ENCODE results near the gene DNAH10.
"Not testable (repeated sequence)": the region's sequence is repeated elsewhere in the genome, so short reads cannot be mapped to it uniquely, and the experiment has no call there.

DNAH10 gene

DNA sequence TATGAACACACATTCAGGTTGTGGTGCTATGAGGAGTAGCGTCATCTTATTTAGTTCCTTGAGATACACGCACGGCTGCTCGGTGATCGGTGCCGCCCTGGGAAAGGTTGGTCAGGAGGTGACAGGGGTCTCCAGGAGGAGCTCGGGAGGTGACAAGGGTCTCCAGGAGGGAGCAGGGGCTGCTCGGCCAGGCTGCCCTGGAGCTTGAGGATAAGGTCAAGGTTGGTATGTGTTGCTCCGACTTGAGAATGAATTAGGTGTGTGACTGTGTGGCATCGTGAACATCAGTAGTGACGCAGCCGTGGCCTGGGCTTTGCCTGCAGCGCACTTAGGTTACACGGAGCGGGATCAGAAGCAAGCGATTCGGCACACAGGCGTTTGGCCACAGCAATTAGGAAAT lies 174.4 kb downstream of the DNAH10 start:
- DNase-seq (ENCODE audit: low spot score) = no peak

DNA sequence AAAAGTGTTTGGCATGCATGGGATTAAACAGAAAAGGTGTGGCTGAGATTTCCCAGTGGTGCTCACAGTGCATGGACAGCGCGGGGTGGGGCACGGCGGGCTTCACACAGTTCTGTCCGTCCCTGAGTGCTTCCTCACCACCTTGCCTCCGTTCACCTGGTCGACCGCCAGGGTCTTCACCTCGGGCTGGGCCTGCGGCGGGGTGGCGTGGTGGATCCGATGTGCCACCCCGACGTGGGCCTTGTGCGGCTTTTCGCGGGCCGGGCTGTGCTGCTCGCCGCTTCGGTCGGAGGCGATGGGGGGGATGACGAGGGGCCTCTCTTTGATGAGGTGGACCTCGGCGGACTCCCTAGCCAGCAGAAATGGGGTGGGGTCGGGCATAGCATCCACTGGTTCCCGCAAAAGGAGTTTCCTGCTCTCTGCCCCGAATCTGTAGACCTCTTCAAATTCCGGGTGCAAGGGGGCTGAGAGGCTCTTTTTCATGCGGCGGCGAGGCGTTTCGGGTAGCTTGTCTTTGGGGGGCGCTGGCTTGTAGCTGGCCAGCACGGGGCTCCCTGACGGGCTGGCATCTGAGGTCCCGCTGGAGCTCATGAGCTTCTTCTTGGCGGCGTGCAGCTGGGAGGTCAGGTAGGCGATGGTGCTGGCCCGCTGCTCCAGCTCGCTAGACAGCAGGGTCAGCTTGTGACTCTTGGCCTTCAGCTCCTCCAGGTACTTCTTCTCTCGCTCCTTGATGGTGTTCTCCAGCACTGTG lies 175.0 kb downstream of the DNAH10 start:
- DNase-seq (ENCODE audit: low spot score) = no peak

DNA sequence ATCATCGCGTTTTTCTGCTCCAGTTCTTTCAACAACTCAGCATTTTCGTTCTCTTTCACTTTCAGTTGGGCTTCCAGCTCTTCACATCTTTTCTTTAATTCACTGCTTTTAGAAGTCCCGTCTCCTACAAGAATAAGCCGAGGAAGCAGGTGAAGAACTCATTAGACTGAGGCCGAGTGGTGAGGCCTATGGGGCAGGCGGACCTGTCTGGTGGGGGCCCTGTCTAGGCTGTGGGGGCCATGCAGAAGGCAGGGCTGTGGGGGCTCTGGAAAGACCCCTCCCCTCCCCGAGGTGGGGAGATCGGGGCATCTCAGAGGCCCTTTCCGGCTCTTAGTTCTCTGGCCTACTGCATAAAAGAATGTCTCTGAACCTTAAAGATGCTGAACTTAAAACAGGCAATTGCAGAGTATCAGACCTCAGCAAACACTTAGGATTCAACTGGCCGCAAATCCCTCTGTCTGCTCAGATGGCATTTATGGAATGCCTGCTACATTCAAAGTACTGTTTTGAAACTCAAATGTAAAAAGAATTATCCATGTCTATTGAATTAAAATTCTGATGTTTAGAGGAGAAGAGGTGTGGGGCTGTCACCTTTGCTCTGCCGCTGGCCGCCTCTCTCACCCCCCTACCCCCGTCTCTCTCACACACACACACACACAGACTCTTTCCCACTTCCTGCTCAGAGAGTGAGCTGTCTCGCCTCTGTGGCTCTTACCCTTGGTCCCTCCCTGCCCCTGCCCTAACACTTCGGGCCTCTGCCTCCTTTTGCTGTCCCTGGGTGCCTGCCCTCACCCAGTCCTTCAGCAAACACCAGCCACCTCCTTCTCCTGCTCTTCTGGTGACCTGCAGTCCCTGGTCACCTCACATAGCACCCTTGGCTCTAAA lies 175.8 kb downstream of the DNAH10 start:
- no peak for DNase-seq (ENCODE audit: low spot score)

GRCh38 chr12:123938679-123939480 lies 176.8 kb downstream of the DNAH10 start:
- DNase-seq (ENCODE audit: low spot score) = no peak

GRCh38 chr12:123939716-123940626 lies 177.9 kb downstream of the DNAH10 start:
- no peak for DNase-seq (ENCODE audit: low spot score)

GRCh38 chr12:123940627-123940966 lies 178.5 kb downstream of the DNAH10 start:
- no peak for DNase-seq (ENCODE audit: low spot score)

GRCh38 chr12:123941000-123941399 lies 178.9 kb downstream of the DNAH10 start:
- no peak for DNase-seq (ENCODE audit: low spot score)

- no peak for DNase-seq (ENCODE audit: low spot score)
These were observed 179.6 kb downstream of the DNAH10 start for GRCh38 chr12:123941624-123942237.

GRCh38 chr12:123942238-123942653 lies 180.1 kb downstream of the DNAH10 start:
- DNase-seq (ENCODE audit: low spot score) = no peak

GRCh38 chr12:123942911-123943648 lies 181.0 kb downstream of the DNAH10 start:
- DNase-seq (ENCODE audit: low spot score) = no peak

GRCh38 chr12:123943816-123944215 lies 181.7 kb downstream of the DNAH10 start:
- no peak for DNase-seq (ENCODE audit: low spot score)

- no peak for DNase-seq (ENCODE audit: low spot score)
These were observed 182.6 kb downstream of the DNAH10 start for GRCh38 chr12:123944696-123945095.

GRCh38 chr12:123945287-123946151 lies 183.4 kb downstream of the DNAH10 start:
- DNase-seq (ENCODE audit: low spot score) = no peak

DNA sequence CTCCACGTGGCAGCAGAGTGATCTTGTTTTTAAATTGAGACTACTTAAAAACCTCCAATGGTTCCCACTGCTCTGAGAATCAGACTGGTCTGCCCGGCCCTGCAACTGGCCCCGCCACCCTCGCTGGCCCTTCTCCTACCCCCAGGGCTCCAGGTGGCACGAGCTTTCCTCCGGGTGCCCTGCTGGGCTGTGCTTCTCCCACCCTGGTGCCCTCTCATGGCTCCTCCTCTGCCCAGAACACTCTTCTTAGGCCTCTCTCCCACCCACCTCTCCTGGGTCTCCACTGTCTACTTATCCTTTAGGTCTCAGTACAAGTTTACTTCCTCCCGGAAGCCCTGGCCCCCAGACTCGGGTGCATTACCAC lies 184.0 kb downstream of the DNAH10 start:
- DNase-seq (ENCODE audit: low spot score) = no peak

- DNase-seq (ENCODE audit: low spot score) = not testable (repeated sequence)
These were observed 184.7 kb downstream of the DNAH10 start for GRCh38 chr12:123946516-123947505.

DNA sequence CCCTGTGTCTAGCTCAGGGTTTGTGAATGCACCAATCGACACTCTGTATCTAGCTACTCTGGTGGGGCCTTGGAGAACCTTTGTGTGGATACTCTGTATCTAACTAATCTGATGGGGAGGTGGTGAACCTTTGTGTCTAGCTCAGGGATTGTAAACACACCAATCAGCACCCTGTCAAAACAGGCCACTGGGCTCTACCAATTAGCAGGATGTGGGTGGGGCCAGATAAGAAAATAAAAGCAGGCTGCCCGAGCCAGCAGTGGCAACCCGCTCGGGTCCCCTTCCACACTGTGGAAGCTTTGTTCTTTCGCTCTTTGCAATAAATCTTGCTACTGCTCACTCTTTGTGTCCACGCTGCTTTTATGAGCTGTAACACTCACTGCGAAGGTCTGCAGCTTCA lies 185.4 kb downstream of the DNAH10 start:
- not testable (repeated sequence) for DNase-seq (ENCODE audit: low spot score)

DNA sequence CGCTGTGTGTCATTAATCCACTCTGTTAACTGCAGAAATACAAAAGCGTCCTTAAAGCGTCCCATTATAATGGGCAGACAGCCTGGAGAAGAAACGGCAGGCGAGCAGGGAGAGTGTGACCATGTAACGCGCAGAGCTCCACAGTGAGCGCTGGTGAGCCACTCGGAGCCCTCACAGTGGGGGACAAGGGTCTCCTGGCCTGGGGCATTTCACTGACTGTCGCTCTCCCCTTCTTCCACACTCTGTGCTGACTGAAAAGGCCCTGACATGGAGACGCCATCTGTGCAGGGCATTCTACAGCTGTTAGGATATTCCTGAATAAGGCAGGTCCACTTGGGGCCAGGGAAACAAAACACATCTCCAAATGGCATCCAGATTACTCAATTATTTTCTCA lies 186.3 kb downstream of the DNAH10 start:
- DNase-seq (ENCODE audit: low spot score) = peak; percentile 49

All from ecto neural progenitor cell (in vitro differentiated cells).